NCI-H2107 treated with DMSO at 0.1 percent for 48 hours (cell line): Measurements from ENCODE around the gene TRIM17.
"Not testable (repeated sequence)": the region's sequence is repeated elsewhere in the genome, so short reads cannot be mapped to it uniquely, and the experiment has no call there.

ENCODE experiments used
- DNase-seq: peaks from one replicate; lab custom pipeline; 2025; ENCODE audit not compliant: unreplicated experiment; lab: John Stamatoyannopoulos, UW

TRIM17 gene

GRCh38 chr1:228448372-228448771, 31.7 kb upstream of the TRIM17 start:
- DNase-seq, result no peak

GRCh38 chr1:228446852-228447251, 30.2 kb upstream of the TRIM17 start:
- DNase-seq, result no peak

- DNase-seq, result no peak
Observed at GRCh38 chr1:228445843-228446650, 29.4 kb upstream of the TRIM17 start.

GRCh38 chr1:228445490-228445842, 28.8 kb upstream of the TRIM17 start:
- DNase-seq, result no peak

- no peak for DNase-seq
Observed at GRCh38 chr1:228443395-228443794, 26.7 kb upstream of the TRIM17 start.

GRCh38 chr1:228440761-228441500, 24.3 kb upstream of the TRIM17 start:
- DNase-seq, result no peak

GRCh38 chr1:228438266-228438665, 21.6 kb upstream of the TRIM17 start:
- DNase-seq, result no peak

GRCh38 chr1:228437424-228437962, 20.8 kb upstream of the TRIM17 start:
- no peak for DNase-seq

- DNase-seq, result no peak
Observed at GRCh38 chr1:228434689-228435088, 18.0 kb upstream of the TRIM17 start.

- DNase-seq, result not testable (repeated sequence)
Observed at GRCh38 chr1:228433337-228434053, 16.8 kb upstream of the TRIM17 start.

- no peak for DNase-seq
Observed at GRCh38 chr1:228430243-228430642, 13.6 kb upstream of the TRIM17 start.

- DNase-seq, result no peak
Observed at GRCh38 chr1:228429698-228430097, 13.0 kb upstream of the TRIM17 start.

- DNase-seq, result no peak
Observed at GRCh38 chr1:228429007-228429406, 12.3 kb upstream of the TRIM17 start.

GRCh38 chr1:228428412-228428811, 11.8 kb upstream of the TRIM17 start:
- no peak for DNase-seq

- DNase-seq, result no peak
Observed at GRCh38 chr1:228426518-228427175, 10.0 kb upstream of the TRIM17 start.

- no peak for DNase-seq
Observed at GRCh38 chr1:228424685-228425660, 8.3 kb upstream of the TRIM17 start.

GRCh38 chr1:228423404-228424053, 6.9 kb upstream of the TRIM17 start:
- DNase-seq, result no peak

- DNase-seq, result no peak
Observed at GRCh38 chr1:228420968-228421826, 4.5 kb upstream of the TRIM17 start.
